DMS 273 treated with DMSO at 0.1 percent for 48 hours (cell line): ENCODE measurements around the gene MYO9B.
A peak's percentile ranks its signal among the peaks of the same experiment; 100 is the strongest.

Source experiments
- DNase-seq: peaks from one replicate; lab custom pipeline; 2025; lab: John Stamatoyannopoulos, UW

Gene MYO9B

DNA sequence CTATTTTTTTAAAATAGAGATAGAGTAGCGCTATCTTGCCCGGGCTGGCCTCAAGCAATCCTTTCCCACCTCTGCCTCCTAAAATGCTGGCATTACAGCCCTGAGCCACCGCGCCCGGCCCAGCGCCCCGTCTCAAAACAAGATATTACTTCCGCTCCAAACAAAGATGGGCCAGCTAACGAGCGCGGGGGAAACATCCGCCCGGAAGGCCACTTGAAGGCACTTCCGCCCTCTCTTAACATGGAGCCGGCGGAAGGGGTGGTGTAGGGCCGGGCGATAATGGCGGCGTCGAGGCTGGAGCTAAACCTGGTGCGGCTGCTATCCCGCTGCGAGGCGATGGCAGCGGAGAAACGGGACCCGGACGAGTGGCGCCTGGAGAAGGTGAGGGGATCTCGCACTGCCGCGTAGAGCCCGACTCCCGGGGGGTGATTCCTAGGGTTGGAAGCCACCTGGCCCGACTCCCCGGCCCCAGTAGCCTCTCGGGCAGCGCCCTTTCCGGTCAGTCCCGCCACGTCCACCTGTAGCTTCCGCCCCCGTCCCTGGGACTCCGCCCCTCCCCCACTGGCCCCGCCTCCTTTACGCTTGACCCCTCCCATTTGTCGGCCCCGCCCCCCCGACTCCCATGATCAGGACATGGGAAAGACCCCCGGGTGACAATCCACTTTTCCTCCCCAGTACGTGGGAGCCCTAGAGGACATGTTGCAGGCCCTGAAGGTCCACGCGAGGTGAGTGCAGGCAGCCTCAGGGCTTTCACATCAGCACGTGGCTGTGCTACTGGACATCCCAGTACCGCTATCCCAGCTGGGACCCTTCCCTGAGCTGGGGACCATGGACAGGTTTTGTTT lies 139.8 kb downstream of the MYO9B start, which contains the start of gene USE1:
USE1 (plus strand) TSS at position 231 of the 845 bp plus-strand sequence; CDS start at position 280, 49 bp downstream.
- peak; percentile 80 for DNase-seq

DNA sequence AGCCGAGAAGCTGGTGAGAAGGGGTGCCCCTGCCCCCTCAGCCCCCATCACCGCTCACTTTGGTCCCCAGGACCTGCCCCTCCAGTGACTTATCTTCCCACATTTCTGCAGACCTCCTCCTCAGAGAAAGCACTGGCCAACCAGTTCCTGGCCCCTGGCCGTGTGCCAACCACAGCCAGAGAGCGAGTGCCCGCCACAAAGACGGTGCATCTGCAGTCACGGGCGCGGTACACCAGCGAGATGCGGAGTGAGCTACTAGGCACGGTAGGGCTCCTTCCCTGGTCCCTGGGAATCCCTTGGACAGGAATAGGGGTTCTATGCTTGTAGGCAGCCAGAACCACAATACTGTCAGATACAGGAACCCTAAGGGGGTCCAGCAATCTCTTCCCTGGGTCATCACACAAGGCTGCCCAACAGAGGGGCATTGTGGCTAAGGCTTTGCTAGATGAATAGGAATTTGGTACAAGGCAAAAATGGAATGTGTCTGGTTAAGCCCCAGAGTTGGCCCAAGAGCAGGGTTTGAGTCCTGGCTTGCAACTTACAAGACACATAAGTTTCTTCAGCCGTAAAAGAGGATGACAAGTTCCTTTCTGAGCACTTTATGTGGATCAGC lies 140.6 kb downstream of the MYO9B start:
- no peak for DNase-seq

DNA sequence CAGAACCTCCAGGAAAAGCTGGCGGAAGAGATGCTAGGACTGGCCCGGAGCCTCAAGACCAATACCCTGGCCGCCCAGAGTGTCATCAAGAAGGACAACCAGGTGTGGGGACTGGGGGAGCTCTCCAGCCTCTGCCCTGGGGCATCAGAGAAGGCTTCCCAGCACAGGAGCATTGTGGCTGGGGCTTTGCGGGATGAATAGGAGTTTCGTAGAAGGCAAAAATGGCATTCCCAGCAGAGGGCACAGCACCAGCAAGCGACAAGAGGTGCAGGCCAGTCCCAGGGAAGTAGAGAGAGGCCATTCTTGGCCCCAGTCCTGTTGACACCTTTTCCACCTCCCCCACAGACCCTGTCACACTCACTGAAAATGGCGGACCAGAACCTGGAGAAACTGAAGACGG lies 143.7 kb downstream of the MYO9B start:
- no peak for DNase-seq

DNA sequence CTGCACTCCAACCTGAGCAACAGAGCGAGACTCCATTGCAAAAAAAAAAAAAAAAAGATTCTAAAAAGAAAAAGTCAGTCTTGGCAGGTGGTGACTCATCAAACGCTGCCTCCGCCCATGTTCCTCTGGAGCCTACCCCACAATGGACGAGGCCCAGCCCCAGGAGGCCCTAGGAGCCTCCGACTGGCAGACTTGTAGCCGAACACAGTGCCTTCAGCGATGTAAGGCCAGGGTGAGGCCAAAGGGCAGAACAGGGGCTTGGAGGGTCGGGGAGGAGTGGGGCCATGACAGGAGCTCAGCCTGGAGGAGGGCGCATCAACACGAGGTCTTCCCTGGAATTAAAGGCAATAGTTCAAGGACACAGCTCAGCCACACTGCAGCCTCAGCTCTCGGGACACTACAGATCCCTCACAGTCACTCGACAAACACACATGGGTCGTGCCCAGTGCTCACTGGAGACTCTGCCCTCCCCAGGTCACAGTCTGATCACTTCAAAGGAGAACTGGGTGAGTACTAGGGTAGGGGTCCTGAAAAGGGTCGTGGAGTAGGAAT lies 144.7 kb downstream of the MYO9B start:
- DNase-seq: no peak

DNA sequence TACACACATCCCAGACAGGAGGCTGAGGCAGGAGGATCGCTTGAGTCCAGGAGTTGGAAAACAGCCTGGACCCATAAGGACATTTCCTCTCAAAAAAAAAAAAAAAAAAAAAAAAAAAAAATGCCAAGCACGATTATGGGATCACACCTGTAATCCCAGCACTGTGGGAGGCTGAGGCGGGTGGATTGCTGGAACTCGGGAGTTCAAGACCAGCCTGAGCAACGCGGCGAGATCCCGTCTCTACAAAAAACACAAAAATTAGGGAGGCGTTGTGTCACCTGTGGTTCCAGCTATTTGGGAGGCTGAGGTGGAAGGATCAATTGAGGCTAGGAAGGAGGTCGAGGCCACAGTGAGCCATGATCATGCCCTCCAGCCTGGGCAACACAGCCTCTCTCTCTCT lies 149.5 kb downstream of the MYO9B start:
- no peak for DNase-seq

DNA sequence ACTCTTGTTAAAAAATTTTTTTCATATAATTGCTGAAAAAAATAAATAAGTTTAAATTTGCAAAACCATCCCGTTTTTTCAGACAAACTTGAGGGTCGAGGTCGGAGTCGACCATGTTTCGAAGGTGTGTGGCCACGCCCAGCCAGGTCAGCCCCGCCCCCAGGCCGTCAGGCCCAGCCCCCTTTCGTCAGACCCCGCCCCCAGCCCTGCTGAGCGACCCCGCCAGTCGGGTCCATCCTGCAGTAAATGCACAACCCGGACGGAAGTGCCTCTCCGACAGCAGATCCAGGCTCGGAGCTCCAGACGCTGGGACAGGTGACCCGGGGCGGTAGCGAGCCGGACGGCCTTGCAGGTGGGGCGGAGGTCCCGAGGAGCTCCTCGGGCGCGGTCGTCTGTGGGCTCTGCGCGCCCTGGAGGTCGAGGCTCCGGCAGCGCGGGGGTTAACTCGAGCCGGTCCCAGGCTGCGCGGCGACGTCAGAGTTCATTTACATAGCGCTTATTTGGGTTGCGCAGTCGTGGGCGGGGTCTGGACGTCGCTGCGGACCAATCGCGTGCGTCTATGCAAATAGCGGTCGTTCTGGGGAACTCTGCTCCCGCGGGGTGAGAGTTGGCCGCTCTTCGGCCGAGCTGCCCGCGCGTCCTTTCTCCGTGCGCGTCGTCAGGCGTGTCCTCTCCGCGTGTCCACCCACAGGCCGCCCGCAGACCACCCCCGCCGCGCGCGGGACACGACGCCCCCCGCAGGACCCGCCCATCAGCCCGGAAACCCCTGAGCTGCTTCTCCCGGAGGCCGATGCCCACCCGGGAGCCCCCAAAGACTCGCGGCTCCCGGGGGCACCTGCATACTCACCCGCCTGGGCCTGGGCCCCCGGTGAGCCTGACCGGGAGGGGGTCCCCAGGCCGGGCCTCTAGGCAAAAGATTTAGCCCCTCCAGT lies 150.7 kb downstream of the MYO9B start, which contains the start of gene OCEL1:
OCEL1 (plus strand) TSS at position 225 of the 932 bp plus-strand sequence; CDS start at position 247, 22 bp downstream.
- peak; percentile 95 for DNase-seq

DNA sequence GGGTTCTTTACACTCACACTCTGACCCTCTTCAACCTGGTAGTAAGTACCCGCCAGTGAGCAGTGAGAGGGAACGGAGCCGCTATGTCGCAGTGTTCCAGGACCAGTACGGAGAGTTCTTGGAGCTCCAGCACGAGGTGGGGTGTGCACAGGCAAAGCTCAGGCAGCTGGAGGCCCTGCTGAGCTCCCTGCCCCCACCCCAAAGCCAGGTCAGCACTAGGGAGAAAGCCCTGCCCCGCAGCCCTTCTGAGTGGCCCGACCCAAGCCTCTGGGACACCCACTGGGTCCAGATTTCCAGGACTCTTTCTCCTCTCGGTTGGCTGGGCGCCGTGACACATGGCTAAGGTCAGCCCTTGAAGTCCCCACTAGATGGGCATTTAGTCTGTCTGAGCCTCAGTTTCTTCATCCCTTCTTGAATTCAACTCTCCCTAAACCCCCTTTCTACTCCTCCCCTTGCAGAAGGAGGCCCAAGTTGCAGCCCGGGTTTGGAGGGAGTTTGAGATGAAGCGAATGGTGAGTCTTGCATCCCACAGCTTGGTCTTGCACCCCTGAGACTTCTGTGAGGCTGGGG lies 152.3 kb downstream of the MYO9B start:
- no peak for DNase-seq

DNA sequence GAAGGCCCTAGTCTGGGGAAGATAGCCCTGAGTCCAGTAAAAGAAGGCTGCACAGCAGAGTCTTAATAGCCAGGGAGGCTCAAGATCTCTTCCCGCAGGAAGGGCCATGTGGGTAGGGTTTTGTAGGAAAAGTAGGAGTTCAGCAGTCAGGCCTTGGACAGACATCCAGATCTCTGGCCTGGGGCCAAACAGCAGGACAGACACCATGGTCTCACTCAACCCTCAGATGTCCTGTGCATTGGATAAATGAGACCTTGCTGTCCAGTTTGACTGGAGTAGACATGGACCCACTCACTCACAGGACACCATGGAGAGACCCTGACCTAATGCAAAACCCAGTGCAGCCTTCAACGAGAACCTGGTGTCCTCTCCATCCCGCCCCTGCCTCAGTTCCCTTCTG lies 154.3 kb downstream of the MYO9B start:
- no peak for DNase-seq

DNA sequence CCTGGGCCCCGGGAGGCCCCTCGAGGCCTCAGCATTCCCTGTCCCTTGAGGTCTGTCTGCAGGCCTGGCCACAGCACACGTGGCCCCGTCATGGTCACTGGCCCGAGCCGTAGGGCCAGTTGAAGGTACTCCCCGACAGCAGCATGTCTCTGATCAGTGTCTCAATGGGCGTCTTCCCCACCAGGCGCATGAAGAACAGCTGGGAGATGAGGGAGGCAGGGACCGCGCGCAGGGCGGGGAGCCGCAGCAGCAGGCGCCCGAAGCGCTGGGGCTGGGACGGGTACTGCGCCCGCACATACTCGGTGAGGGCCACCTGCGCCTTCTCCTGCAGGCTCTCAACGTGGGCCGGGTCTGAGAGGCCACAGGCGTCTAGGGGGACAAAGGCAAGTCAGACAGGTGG lies 156.7 kb downstream of the MYO9B start:
- DNase-seq: no peak

DNA sequence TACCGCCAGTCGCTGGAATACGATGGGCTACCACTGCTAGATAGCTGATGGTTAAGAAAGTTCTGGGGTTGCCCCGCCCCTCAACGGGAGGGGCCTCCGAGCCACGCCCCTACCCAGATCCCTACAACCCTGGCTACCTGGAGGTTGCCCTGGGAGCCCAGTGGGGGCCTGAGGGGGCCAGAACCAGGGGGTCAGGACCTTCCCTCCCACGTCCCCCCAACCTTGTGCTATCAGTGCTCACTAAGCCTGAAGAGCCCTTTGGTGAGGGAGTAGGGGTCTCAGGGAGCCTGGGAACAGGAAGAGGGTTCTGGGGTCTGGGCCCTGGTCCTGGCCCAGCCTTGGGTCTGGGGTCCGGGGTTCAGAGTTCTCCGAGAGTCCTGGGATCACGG lies 159.3 kb downstream of the MYO9B start:
- DNase-seq: no peak

DNA sequence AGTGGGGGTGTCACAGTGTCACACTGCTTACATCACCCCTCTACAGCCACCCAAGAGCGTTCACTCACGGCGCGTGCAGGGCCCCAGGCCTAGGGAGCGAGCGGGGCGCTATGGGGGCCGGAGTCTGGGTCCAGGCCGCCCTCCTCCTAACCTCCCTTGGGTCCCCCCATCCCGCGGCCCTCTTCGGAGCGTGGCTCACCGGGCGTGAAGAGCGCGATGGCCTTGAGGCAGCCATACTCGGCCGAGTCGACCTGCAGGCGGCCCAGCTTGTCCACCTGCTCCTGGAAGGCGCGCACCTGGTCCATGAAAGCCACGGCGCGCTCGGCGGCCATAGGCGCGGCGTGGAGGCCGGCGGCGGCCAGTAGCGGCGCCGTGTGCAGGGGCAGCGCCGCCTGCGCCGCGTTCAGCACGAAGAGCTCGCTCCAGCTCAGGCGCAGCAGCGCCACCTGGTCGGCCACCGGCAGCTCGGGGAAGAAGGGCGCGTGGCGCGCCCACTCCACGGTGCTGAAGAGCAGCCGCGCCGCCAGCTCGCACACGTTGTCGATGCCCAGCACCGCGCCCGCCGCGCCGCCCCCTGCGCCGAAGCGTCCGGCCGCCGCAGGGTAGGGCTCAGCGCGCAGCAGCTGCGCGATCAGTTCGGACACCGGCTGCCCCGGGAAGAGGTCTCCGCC lies 159.9 kb downstream of the MYO9B start:
- DNase-seq: no peak

DNA sequence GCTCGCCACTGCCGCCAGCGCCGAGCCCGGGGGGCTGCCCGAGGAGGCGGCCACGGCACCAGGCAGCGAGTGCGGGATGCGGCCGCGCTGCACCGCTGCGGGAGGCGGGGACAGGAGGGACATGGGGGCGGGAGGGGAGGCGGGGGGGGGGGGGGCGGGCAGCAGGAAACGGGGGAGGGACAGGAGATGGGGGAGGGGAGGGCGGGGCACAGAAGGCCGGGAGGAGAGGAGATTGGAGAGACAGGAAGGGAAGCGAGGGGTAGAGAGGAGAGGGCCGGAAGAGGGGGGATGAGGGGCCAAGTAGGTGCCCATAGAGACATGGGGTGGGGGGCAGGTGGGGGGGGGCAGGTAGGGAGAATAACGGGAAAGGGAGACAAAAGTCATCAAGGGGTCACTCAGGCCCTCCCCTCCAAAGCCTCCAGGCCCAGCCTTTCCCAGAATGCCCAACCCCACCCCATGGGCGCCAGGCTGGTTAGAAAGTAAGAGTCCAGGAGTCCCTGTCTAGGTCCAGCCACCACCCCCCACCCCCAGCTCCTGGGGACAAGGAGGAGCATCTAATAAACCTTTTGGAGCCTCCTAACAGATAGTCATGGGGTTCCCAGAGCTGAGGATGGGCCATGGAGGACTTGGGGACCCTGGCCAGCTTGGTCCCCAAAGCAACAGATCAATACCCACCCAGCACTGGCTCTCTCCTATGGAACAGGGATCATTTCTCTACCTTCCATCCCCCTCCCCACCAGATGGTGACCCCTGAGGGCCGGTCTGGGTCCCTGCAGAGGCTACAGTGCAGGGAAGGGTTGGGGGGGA lies 160.6 kb downstream of the MYO9B start:
- DNase-seq: no peak

DNA sequence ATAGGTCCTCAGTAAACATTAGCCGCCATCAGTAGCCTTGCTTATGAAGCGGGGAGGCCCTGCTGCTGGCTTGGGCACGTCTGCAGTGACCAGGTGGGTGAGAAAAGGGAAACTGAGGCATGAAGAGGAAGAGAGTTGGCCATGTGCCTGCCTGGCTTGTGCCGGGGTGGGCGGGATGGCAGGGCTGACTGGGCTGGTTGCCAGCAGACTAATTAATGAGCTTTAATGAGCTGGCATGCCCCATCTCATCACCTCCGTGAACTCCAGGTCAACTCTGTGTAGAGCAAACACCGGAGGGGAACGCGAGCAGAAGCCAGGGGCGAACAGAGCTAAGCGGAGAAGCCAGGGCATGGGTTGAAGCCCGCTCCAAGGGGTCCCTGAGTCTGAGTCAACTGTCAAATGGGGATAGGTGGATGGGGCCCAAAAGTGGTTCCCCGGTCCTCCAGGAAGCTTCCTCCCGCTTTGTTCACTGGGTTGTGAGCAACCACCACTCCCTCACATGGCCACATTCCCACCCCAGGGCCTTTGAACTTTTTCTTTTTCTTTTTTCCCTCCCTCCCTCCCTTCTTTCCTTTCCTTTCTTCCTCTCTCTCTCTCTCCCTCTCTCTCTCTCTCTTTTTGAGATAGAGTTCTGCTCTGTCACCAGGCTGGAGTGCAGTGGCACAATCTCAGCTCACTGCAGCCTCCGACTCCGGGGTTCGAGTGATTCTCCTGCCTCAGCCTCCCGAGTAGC lies 161.4 kb downstream of the MYO9B start:
- DNase-seq: no peak

DNA sequence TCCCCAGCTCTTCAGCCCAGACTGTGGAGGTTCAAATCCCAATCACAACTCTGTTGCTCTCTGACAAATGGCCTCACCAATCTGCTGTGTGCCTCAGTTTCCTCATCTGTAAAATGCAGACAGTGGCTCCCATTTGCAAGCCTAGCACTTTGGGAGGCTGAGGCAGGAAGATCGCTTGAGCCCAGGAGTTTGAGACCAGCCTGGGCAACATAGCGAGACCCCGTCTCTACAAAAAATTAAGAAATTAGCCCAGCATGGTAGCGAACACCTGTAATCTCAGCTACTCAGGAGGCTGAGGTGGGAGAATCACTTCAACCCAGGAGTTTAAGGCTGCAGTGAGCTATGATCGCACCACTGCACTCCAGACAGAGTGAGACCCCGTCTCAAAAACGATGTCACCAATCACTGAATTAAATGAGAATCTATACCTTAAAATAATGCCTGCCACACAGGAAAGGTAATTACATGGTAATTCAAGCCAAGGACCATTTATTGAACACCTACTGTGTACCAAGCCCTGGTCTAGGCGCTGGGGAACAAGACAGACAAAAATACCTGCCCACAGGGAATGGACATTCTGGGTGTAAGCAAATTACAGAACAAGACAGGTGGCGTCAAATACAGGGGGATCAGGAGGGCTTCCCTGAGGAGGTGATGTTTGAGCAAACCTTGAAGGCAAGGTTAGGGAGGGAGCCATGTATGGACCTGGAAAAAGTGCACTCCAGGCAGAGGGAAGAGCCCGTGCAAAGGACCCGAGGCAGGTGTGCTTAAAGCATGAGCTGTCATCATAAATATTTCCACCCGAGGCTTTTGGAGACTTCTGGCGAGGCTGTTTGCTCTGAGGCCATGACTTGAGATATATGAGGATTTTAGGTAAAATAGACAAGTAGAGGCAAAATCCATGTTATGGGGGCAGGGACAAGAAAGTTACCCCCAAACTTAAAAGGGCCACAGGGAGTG lies 162.4 kb downstream of the MYO9B start:
- DNase-seq: no peak

DNA sequence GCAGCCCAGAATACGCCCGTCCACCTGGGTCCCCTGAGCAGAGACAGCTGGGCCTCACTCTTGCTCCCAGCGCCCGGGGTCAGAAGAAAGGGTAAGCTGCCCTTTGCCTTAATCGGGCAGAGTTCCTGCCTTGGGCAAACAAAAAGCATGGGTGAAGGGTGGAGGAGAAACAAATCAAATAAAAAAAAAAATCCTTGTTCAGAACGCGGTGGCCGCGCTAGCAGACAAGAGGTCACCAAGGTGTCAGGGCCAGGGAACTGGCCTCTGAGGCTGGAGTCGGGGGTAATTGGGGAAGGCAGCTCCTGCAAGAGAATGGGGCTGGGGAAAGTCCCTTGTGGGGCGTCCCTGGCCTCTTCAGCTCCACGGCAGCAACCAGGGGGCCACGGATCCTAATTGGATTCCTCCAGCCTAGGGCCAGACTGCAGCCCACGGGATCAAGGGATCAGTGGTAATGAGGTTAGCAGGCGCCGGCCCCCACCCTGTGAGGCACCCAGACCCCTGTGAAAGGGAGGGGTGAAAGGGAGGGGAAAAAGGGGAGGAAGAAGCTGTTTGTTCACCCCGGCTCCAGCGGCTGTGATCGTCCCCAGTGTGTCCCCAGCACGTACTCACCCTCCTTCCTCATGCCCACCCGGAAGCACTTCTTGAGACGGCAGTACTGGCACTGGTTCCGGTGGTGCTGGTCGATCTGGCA lies 164.6 kb downstream of the MYO9B start:
- no peak for DNase-seq

DNA sequence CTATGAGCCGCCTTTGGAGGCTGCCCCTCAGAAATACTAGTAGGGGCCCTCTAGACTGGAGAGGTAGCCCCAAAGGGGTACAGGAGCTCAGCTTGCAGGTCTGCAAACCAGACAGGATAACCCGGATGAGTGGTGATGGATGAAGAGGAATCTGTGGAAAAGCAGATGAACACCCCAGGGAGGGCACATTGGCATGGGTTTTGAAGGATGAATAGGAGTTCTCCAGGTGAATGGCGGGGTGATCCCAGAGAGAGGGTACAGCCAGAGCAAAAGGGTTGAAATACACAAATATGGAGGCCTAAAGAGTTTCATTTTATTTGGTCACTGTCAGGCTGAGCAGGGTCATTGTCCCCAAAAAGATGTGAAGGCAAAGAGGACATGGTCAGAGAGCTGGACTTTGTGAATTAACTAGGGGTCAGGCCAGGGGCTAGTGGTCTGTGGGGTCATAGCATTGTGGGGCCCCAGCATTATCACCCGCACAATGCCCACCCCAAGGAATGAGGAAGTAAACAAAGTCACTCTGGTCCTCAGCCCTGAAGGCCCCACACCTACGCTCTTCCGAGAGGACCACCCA lies 165.3 kb downstream of the MYO9B start:
- DNase-seq: no peak

DNA sequence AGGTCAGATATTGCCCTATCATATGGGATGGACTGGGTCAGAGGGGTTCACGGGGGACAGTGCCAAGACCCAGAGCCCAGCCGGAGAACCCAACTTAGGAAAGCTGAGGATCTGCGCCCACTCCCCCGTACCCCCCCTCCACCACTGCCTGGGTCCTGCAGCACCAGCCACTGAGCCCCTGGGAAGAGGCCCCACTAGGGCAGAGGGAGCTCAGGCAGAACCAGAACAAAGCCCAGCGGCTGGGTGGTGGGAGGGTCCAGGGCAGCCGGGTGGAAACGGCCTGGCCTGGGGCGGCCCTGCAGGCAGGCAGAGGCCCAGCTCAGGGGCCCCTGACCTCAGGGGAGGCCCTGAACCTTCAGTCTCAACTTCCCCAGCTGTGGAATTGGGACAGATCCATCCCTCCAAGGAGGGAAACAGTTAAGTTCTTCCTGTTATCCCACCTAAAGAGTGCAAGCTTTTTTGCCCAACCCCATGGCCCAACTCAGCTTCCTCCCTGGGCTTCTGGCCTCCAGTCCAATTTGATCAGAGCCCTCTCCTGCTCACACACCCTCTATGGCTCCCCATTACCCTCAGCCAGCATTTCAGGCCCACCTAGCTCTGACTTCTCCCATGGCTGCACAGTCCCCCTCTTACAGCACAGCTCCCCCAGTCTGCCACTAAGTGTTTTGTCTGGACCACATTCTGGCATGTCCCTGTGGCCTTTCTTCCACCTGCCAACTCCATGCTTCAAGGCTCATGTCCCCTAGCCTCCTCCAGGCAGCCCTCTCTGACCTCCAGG lies 167.0 kb downstream of the MYO9B start:
- no peak for DNase-seq
